Mesothelial cell of epicardium (in vitro differentiated cells): ENCODE measurements around the gene PRKG1. TPM values are rescaled to one million over a fixed set of nuclear protein-coding genes. Genes with fewer than 3 reads are reported as not detected.
A peak's percentile ranks its signal among the peaks of the same experiment; 100 is the strongest.
"Not testable (repeated sequence)": the region's sequence is repeated elsewhere in the genome, so short reads cannot be mapped to it uniquely, and the experiment has no call there.

Source experiments
- DNase-seq, 2 experiments: peaks; one replicate each; pipeline ENCODE4 v3.0.0; 2021; ENCODE audit warnings: low spot score in 2 of 2; ENCODE audit not compliant: unreplicated experiment in 2 of 2
- H3K27ac Mint-ChIP-seq: 2 replicates; pipeline ENCODE4 v1.8.0; 2021; ENCODE audit warnings: mixed read lengths
- H3K27me3 Mint-ChIP-seq: 2 replicates; pipeline ENCODE4 v1.8.0; 2021; ENCODE audit warnings: low read depth, mixed read lengths
- H3K36me3 Mint-ChIP-seq: 2 replicates; pipeline ENCODE4 v1.8.0; 2021; ENCODE audit warnings: mixed read lengths
- H3K4me1 Mint-ChIP-seq: 2 replicates; pipeline ENCODE4 v1.8.0; 2021; ENCODE audit warnings: mixed read lengths
- H3K4me3 Mint-ChIP-seq: 2 replicates; pipeline ENCODE4 v1.8.0; 2021; ENCODE audit warnings: mild to moderate bottlenecking, moderate library complexity, mixed read lengths
- H3K9me3 Mint-ChIP-seq: 2 replicates; pipeline ENCODE4 v1.8.0; 2021; ENCODE audit warnings: mixed read lengths
- total RNA-seq: library from RNA; stranded (reverse); gene quantifications from 3 replicates; pipeline ENCODE4 v1.2.1, GENCODE V29; 2021
- TF ChIP-seq, protein P1 (sequence below): fragments of 200-600 bp; sonication (generic); IDR thresholded peaks from one replicate; pipeline ENCODE4 v1.5.0; 2021; ENCODE audit warnings: antibody characterized with exemption; ENCODE audit not compliant: unreplicated experiment

Gene PRKG1
- total RNA-seq, 1 donor from 2014 or later = 37.0 TPM

DNA sequence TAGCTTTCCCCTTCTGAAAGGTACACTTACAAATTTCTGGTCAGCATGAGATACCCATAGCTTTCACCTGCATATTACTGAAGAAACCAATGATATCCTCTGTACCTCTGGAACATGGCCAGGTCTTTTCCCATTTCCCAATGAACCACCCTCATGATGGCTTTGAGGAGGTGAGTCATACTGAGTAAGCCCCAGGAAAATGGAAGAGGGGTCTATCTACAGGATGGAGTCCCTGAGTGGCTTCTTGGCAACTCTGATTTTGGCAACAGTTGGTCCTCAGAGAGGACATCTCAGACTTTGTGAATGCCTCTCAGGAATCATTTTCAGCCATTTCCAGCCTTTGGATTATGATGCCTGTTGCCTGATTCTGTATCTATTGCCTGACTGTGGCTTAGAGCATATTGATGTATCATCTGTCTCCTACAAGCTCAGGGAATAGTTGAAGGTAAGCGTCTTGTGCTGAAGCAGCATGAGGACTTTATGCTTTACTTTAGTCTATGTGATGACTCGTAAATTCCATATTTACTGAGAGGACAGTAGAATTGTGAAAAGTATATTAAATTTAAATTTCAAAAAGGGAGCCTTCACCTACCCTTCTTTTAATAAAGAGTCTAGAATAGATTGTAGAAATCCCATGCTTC lies 1155.1 kb downstream of the PRKG1 start:
- H3K4me3 Mint-ChIP-seq = no peak overlapping the region
- H3K9me3 Mint-ChIP-seq = peaks cover 13% of the 10 kb centered on the region
- H3K27me3 Mint-ChIP-seq = no peaks in the 10 kb centered on the region
- H3K27ac Mint-ChIP-seq = no peak overlapping the region
- H3K4me1 Mint-ChIP-seq = peaks cover 8% of the 10 kb centered on the region
- no peaks in the 10 kb centered on the region for H3K36me3 Mint-ChIP-seq
- no peak for DNase-seq
- TF ChIP-seq, protein P1, sequence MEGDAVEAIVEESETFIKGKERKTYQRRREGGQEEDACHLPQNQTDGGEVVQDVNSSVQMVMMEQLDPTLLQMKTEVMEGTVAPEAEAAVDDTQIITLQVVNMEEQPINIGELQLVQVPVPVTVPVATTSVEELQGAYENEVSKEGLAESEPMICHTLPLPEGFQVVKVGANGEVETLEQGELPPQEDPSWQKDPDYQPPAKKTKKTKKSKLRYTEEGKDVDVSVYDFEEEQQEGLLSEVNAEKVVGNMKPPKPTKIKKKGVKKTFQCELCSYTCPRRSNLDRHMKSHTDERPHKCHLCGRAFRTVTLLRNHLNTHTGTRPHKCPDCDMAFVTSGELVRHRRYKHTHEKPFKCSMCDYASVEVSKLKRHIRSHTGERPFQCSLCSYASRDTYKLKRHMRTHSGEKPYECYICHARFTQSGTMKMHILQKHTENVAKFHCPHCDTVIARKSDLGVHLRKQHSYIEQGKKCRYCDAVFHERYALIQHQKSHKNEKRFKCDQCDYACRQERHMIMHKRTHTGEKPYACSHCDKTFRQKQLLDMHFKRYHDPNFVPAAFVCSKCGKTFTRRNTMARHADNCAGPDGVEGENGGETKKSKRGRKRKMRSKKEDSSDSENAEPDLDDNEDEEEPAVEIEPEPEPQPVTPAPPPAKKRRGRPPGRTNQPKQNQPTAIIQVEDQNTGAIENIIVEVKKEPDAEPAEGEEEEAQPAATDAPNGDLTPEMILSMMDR = no peak

DNA sequence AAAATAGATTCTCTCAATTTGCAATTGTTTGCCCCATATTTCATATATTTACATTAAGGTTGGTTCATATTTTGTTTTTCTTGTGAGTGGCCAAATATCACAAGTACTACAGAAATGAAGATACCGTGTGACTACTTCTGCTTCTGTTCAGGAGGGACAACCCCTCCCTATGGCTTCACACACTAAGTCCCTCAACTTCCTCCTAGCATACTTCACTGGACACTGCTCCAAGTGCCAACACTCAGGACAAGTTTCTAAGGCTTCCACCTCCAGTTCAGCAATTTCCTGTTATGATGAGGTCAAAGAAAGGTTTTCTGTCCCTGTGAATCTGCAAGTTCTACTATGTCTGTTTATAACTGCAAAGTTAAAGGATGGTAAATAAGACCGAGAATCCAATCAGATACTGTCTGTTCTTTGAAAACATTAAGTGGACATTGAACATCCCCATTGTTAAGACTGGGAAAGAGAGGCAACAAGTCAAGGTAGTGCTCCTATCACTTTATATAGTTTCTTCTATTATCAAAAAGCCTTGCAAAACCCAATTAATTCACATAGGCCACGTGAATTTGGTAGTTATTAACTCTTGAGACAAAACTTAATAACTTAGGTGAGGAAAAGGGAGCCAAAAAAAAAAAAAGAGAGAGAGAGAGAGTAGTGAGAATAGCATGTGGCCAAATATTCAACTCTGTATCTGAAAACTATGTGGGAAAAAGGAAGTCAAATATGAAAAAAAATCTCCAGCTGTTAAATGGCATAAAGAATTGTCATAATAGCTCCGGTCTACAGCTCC lies 1158.5 kb downstream of the PRKG1 start:
- peak overlapping the region; percentile 73 for H3K4me3 Mint-ChIP-seq
- no peaks in the 10 kb centered on the region for H3K36me3 Mint-ChIP-seq
- H3K4me1 Mint-ChIP-seq = peaks cover 8% of the 10 kb centered on the region
- TF ChIP-seq, protein P1 = no peak
- H3K27ac Mint-ChIP-seq = peak overlapping the region; percentile 66
- no peaks in the 10 kb centered on the region for H3K9me3 Mint-ChIP-seq
- DNase-seq = no peak
- H3K27me3 Mint-ChIP-seq = no peaks in the 10 kb centered on the region

DNA sequence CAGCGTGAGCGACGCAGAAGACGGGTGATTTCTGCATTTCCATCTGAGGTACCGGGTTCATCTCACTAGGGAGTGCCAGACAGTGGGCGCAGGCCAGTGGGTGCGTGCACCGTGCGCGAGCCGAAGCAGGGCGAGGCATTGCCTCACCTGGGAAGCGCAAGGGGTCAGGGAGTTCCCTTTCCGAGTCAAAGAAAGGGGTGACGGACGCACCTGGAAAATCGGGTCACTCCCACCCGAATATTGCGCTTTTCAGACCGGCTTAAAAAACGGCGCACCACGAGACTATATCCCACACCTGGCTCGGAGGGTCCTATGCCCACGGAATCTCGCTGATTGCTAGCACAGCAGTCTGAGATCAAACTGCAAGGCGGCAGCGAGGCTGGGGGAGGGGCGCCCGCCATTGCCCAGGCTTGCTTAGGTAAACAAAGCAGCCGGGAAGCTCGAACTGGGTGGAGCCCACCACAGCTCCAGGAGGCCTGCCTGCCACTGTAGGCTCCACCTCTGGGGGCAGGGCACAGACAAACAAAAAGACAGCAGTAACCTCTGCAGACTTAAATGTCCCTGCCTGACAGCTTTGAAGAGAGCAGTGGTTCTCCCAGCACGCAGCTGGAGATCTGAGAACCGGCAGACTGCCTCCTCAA lies 1159.2 kb downstream of the PRKG1 start:
- not testable (repeated sequence) for DNase-seq, H3K36me3 Mint-ChIP-seq, H3K4me1 Mint-ChIP-seq, H3K9me3 Mint-ChIP-seq, H3K27me3 Mint-ChIP-seq
- Mint-ChIP-seq H3K4me3 (peak overlapping the region; percentile 73), H3K27ac (peak overlapping the region; percentile 66)

DNA sequence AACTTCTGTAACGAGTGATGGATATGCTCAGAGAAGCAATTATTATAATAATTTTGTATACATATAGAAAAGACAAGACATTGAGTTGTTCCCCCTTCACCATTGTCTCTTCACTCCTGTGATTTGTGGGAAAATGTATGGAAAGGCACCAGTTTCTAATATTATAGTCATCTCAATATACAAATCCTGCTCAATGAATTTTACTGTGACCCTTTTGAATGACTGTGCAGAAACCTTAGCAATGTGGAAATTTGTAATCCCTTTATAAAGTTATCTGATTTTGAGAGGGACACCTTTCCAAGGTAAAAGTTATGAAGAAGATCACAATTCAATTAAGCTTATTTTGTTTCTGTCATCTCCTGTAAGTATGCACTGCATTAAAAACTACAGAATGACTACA lies 1165.5 kb downstream of the PRKG1 start:
- H3K4me1 Mint-ChIP-seq = no peaks in the 10 kb centered on the region
- TF ChIP-seq, protein P1 = no peak
- no peak for DNase-seq
- H3K4me3 Mint-ChIP-seq = no peak overlapping the region
- H3K27ac Mint-ChIP-seq = no peak overlapping the region
- no peaks in the 10 kb centered on the region for H3K27me3 Mint-ChIP-seq
- H3K36me3 Mint-ChIP-seq = no peaks in the 10 kb centered on the region
- no peaks in the 10 kb centered on the region for H3K9me3 Mint-ChIP-seq

DNA sequence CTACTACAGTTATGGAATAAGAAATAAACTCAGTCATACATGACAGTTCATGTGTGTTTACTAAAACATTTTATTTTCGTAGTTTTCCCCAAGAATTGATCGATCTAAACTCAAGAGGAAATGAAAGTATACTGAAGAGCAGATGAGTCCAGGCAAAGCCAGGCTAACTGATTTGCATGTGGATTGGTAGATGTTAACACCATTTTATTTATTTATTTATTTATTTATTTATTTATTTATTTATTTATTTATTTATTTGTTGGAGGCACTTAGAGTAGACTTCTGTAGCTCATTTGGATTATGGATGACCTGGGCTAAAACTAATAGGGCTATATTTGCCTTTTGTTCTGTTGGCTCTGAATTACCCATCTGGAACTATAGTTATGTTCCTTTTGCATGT lies 1171.3 kb downstream of the PRKG1 start:
- DNase-seq = no peak
- H3K4me1 Mint-ChIP-seq = no peaks in the 10 kb centered on the region
- no peaks in the 10 kb centered on the region for H3K9me3 Mint-ChIP-seq
- no peaks in the 10 kb centered on the region for H3K36me3 Mint-ChIP-seq
- H3K27ac Mint-ChIP-seq = no peak overlapping the region
- H3K27me3 Mint-ChIP-seq = no peaks in the 10 kb centered on the region
- TF ChIP-seq, protein P1 = no peak
- no peak overlapping the region for H3K4me3 Mint-ChIP-seq

DNA sequence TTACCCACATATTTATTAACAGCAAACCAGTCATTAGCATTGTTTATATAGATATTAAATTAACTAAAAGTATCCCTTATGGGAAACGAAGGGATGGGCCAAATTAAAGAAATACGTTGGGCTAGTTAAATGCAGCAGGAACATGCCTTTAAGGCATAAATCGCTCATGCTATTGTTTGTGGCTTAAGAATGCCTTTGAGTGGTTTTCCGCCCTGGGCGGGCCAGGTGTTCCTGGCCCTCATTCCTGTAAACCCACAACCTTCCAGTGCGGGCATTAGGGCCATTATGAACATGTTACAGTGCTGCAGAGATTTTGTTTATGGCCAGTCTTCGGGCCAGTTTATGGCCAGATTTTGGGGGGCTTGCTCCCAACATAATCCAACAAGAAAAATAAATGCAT lies 1173.6 kb downstream of the PRKG1 start:
- not testable (repeated sequence) for H3K27ac Mint-ChIP-seq, H3K27me3 Mint-ChIP-seq, DNase-seq, H3K36me3 Mint-ChIP-seq, H3K4me1 Mint-ChIP-seq, H3K9me3 Mint-ChIP-seq, H3K4me3 Mint-ChIP-seq
